ENCODE data around the gene BMP2. TPM values are rescaled to one million over a fixed set of nuclear protein-coding genes. Genes with fewer than 3 reads are reported as not detected.

Gene BMP2
- total RNA-seq, 2 donors from 2014 or later = 13.5 to 14.8 TPM

- H3K27ac ChIP-seq = peak overlapping the region; percentile 55 to 85 (median 80)
- H3K36me3 ChIP-seq (replicated peaks in 1 of 2; ENCODE audit: insufficient read depth in 1 of 2, low read depth in 2 of 2) = no peaks in the 10 kb centered on the region
- ATAC-seq (peak; percentile 19), DNase-seq (peak; percentile 38 to 56 (median 46))
- intact Hi-C loops (cut with DNase I) = no loop called here
- TF ChIP-seq CTCF (IDR thresholded peaks at IDR 0.05) (no peak), POLR2A (IDR thresholded peaks at IDR 0.05) (peak in 1 of 3 donors; percentile 10)
- H3K27me3 ChIP-seq = no peaks in the 10 kb centered on the region
- WGBS, 2 donors = 1% methylated on average over 35 to 70 of the region's 70 CpGs
- H3K4me3 ChIP-seq = peak overlapping the region; percentile 66 to 71
- H3K9me3 ChIP-seq = no peaks in the 10 kb centered on the region
- peaks cover 10% of the 10 kb centered on the region for H3K4me1 ChIP-seq
Observed at GRCh38 chr20:6768228-6769140, 998 bp downstream of the BMP2 start.

- ATAC-seq (no peak), DNase-seq (peak; percentile 43 to 69 (median 61))
- no peaks in the 10 kb centered on the region for H3K36me3 ChIP-seq (replicated peaks in 1 of 2; ENCODE audit: insufficient read depth in 1 of 2, low read depth in 2 of 2)
- 5 to 14% methylated on average over 7 to 42 of the region's 55 CpGs for WGBS, 2 donors
- no peaks in the 10 kb centered on the region for H3K9me3 ChIP-seq
- H3K27ac ChIP-seq = peak overlapping the region; percentile 0 to 55 (median 36)
- peaks cover 10% of the 10 kb centered on the region for H3K4me1 ChIP-seq
- intact Hi-C loops (cut with DNase I) = no loop called here
- H3K27me3 ChIP-seq = no peaks in the 10 kb centered on the region
- peak overlapping the region; percentile 14 to 34 for H3K4me3 ChIP-seq
- TF ChIP-seq CTCF (IDR thresholded peaks at IDR 0.05) (no peak), POLR2A (IDR thresholded peaks at IDR 0.05) (peak in 1 of 3 donors; percentile 2)
Observed at GRCh38 chr20:6769903-6770785, 2.7 kb downstream of the BMP2 start.

DNA sequence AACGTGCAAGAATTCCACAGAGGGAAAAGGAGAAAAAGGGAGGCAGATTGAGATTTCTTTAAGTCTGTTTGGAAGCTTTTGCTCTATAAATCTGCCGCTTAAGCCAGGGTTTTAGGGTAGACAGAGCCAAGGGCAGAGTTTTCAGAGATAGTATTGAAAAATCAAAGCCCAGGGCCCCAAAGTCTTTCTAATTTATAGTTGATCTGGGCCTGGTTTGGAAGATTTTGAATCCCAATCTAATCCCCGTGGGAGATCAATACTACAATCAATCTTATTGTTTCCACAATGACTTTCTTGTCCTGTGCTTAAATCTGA is 3.3 kb downstream of the BMP2 start:
- 18 to 28% methylated on average over 3 of the region's 3 CpGs for WGBS, 2 donors
- DNase-seq = no peak
- no peak for TF ChIP-seq POLR2A (IDR thresholded peaks at IDR 0.05)
- no peak for TF ChIP-seq CTCF (IDR thresholded peaks at IDR 0.05)
- peak overlapping the region in 1 of 4 donors; percentile 0 for H3K27ac ChIP-seq
- H3K4me3 ChIP-seq = no peak overlapping the region
- H3K4me1 ChIP-seq = peaks cover 10% of the 10 kb centered on the region
- intact Hi-C loops (cut with DNase I) = no loop called here
- no peaks in the 10 kb centered on the region for H3K9me3 ChIP-seq
- no peaks in the 10 kb centered on the region for H3K36me3 ChIP-seq (replicated peaks in 1 of 2; ENCODE audit: insufficient read depth in 1 of 2, low read depth in 2 of 2)
- no peak for ATAC-seq
- H3K27me3 ChIP-seq = no peaks in the 10 kb centered on the region

- Histone ChIP-seq H3K27me3 (no peaks in the 10 kb centered on the region), H3K36me3 (replicated peaks in 1 of 2; ENCODE audit: insufficient read depth in 1 of 2, low read depth in 2 of 2) (peaks cover 0 to 7% of the 10 kb centered on the region in 2 donors), H3K27ac (no peak overlapping the region), H3K4me1 (peaks cover 9% of the 10 kb centered on the region), H3K4me3 (no peak overlapping the region), H3K9me3 (no peaks in the 10 kb centered on the region)
- intact Hi-C loops (cut with DNase I) = no loop called here
- 43 to 46% methylated on average over 5 of the region's 5 CpGs for WGBS, 2 donors
- ATAC-seq (no peak), DNase-seq (peak in 3 of 4 donors; percentile 9 to 29 (median 17))
- TF ChIP-seq CTCF (IDR thresholded peaks at IDR 0.05) (no peak), POLR2A (IDR thresholded peaks at IDR 0.05) (no peak)
Observed at GRCh38 chr20:6780433-6781190, 13.1 kb downstream of the BMP2 start.

Data from body of pancreas (tissue), 4 donors.